CD4-positive, alpha-beta T cell treated with Interleukin-17A for 1 hour (primary cell): ENCODE measurements around the gene RCVRN.

Experiments used
- DNase-seq: peaks from one replicate; pipeline ENCODE4 v3.0.0-alpha.2; 2020

Gene RCVRN

DNA sequence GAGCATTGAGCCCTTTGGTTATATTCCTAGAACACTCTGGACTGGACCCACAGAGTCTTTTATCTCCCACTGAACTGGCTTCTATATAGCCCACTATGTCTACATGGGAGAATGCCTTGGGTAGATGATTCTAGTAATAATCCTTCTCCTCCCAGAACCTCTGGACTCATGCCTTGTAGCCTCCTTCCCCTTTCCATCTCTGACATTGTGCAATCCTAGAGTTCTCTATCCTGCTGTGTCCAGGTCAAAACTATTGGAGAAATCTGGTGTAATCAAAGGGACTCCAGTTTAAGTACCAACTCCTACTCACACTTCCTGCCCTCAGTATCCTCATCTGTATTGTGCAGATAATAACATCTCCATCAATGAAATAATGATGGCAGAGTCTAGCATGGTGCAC, 9.1 kb downstream of the RCVRN start:
- no peak for DNase-seq

DNA sequence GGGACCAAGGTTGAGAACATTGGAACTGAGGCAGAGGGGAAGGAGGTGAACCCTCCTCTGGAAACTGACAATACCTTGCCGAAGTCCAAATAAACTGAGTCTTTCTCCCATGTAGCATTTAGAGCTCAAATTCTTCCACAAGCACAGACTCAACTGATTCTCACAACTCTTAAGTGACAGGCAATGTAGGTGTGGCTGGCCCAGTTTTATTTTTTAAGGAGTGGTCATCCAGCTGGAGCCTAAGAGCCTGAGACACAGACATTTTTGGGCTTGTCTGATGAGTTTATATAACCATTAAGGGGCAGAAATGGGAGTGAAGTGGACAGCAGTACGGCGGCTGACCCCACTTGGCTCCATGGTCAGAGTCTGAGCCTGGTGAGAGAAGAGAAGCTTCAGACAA, 10.8 kb downstream of the RCVRN start:
- no peak for DNase-seq

DNA sequence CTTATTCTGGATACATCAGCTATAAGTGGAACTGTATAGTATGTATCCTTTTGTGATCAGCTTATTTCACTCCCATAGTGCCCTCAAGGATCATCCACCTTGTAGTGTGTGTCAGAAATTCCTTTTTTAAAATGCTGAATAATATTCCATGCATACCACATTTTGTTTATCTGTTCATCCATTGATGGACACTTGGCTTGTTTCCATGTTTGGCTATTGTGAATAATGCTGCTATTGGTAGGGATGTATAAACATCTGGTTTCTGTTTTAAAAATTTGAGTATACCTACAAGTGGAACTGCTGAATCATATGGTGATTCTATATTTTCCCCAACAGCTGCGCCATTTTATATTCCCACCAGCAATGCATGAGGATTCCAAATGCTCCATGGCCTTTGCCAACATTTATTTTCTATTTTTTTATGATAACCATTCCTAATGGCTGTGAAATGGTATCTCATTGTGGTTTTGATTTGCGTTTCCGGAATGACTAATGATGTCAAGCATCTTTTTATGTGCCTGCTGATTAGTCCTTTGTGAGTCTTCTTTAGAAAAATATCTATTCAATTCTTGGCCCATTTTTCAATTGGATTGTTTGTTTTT, 11.6 kb downstream of the RCVRN start:
- no peak for DNase-seq

DNA sequence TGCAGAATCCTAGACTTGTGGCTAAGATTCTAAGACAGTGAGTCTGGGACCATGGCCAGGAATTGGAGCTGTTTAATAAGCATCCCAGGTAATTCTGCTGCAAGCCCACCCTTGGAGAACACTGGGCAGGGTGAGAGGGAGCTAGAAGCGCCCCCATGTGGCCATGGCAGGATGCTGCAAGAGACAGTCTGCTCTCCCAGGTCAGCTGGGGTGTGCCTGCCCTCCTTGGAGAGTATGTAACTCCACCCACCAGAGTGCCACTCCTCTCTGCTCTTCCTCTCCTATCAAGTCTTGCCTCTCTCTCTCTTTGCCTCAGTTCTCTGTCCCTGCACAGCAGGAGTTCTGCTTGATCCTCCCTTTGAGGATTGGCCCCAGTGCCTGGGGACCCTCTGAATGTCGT, 14.9 kb downstream of the RCVRN start:
- DNase-seq, result no peak

DNA sequence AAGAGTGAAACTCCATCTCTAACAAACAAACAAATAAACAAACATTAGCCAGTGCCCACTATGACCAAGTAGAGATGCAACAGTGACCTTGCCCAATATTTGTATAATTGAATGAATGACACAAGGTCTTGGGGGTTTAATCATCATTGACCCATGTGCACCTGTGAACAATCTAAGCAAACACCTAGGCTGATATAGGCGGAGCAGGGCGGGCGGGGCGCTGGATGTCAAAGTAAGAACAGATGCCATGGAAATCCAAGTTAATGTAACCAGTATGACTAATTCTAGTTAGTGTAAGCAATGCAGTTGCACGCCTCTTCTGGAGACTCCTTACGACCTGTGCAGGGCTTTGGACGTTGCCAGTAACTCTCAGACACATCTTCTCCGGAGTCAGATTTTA, 17.6 kb downstream of the RCVRN start:
- no peak for DNase-seq

DNA sequence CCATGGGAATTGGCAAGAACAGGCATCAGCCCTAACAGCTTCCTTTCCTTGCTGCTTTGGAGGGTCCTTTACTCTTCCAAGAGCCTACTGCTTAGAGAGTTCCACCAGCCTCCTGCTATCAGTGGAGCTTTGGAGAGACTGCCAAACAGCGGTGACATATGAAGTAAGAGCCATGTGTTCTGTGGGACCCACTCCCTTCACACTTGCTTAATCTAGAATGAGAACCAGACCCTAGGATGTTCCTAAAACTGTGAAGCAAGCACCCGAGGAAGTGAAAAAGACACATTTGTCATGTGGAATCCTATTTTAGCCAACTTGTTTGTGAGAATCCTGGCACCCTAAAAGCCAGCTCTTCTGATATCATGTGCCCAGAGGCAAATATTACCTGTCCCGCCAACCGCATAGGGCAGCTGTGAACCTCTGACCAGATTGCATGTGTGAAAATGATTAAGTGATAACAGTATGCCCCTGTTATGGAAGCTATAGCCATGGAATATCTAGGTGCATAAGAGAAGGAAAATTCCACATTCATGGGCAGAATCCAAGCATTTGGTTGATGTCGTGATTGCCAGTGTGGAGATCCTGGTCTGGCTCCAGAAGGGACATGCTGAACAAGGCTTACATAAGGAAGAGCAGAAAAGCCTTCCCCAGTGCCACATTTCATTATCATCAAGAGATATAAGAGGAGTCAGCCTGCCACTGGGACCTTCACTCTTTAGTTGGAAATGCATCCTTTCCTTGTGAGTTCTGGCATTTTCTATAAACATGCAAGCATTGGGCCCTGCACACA, 18.7 kb downstream of the RCVRN start:
- no peak for DNase-seq

DNA sequence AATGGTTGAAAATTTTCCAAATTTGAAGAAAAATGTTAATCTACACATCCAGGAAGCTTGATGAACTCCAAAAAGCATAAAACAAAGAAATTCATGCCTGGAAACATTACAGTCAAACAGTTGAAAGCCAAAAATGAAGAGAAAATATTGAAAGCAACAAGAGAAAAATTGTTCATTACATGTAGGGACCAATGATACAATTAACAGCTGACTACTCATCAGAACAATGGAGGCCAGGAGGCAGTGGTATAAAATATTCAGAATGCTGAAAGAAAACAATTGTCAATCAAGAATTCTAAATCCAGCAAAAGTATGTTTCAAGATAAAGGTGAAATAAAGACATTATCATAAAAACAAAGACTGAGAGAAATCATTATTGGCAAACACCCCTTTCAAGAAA, 21.6 kb downstream of the RCVRN start:
- DNase-seq, result no peak

DNA sequence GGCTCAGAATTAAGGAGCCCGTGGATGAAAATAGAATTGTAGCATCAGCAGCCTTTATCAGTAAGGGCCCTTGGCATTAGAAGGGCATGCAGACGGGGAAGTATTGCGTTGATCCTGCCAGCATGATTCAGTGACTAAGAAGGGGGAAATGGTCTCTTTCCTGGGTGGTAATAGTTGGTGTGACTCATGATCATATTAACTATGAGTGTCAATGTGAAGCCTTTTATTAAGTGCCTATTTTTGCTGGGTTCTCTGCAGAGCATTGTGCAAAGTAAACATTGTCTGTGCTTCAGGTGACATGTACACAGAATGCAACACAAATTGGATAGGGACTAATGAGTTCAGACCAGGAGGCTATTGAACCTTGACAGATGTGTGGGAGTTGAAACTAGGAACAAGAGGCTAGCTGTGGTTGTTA, 24.5 kb downstream of the RCVRN start:
- DNase-seq, result no peak

DNA sequence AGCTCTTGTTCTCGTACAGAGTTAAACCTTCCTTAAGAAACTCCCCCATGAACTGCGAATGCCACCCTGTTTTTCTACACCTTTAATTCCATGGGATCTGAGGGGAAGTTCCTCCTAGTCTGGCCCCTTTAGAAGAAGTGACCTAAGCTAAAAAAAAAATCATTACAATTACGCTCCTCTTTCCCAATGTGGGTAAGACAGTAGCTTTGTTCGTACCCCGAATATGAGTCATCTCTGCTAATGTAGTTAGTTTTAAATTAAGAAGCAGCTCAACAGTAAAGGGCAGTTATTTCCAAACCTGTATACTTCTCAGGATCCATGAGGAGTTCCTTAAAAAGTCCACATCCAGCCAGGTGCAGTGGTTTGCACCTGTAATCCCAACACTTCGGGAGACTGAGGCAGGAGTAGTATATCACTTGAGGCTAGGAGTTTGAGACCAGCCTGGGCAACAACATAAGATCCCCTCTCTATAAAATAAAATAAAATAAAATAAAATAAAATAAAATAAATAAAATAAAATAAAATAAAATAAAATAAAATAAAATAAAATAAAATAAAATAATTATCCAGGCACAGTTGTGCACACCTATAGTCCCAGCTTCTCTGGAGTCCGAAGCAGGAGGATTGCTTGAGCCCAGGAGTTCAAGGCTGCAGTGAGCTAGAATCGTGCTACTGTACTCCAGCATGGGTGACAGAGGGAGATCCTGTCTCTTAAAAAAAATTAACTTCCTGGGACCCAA, 26.1 kb downstream of the RCVRN start:
- no peak for DNase-seq

DNA sequence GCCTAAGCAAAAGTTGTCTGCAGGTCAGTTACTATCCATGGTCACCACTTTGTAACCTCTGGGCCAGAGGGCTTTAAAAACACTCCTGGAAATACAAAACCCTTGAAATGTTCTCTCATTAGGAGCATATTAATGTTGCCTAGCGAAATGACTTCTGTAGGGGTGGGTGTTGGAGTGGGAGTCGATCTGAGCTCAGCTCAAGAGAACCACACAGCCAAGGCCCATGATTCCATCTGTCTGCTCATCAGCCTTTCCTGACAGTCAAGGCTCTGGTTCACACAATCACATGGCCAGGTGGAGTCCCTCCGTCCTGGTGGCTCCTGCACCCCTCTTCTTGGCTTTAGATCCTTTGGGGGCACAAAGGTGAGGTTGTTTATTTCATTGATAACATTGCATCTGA, 26.7 kb downstream of the RCVRN start:
- no peak for DNase-seq

DNA sequence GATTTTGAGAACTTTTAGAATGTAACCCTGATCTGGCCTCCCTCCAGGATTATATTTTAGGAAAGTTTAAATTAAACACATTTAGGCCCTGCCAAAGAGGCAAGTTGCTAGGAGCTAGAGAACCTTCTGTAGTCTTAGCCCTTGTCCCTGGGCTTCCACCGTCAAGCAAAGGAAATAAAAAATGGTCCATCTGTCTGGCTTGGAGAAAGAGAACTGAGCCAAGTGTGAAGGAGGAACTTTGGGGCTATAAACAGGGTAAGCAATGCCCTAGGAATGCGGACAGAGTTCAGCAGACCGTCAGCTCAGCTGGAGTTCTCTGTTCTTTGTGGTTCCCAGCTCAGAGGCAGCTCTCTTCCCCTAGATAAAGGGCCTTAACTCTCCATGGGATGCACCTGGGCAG, 29.6 kb downstream of the RCVRN start:
- no peak for DNase-seq

DNA sequence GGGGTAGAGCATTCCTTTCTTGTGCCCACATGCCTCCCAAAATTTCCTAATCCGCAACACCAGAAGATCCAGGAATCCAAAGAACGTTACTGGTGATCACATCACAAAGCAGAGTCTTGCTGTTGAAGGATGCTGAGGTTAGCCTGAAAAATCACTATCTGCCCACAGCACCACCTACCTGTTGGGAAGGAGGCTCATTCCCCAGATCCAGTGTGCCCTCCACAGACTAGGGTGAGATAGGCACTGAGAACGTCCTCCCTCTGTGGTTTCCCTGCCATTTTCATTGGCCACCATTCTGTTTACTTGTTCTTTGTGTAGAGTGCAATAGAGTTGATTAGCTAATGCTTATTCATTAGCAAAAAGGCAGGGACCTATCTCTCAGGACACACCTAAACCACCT, 30.3 kb downstream of the RCVRN start:
- no peak for DNase-seq

DNA sequence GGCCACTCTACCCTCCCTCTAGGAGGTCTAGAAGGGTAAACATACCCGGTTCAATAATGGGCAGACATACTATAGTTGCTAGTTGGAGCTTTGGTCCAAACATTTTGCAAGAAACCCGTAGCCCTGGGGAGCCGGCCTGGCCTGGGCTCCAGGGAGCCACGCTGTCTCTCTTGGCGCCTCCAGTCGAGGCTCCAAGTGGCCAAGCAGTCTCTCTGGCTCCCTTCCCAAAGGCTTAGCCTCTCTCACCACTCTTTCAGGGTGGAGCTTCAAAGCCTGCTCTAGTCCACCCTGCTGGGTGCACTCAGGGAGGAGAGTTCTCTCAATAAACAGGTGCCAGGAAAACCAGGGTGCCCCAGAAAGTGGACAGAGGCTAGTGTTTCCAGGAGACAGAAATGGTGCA, 32.2 kb downstream of the RCVRN start:
- DNase-seq, result no peak

DNA sequence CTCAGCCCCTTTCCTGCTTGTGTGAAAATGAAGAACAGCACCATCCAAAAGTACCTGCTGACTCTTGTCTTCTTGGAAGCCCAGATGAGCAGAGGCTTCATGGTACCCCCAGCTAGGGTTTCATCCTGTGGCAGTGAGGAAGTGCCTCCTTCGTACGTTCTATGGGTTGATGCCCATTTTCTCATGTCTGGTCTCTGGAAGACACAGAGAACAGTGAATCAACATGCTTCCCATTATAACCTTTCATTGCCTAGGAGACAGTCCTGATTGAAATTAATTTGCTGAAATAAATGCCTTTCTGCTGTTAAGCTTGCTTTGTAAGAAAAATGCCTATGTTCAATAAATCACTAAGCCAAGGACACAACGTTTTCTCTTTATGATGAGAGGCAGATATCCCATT, 36.5 kb downstream of the RCVRN start:
- no peak for DNase-seq

DNA sequence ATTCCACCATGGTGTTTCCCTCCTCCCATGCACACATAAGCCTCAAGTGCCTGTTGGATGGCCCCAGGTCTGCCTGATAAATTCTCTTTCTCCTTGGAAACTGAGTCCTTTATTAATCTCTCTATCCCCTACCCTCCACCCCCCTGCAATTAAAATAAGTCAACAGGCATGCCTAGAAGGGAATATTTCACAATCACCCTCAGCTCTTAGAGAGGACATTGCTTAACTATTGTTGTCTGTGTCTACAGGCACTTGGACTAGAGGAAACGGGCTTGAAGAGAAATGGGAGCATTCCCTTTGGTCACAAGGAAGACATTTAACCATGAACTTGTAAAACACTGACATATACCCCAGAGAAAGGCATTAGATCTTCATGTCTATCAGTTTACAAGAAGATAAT, 39.5 kb downstream of the RCVRN start:
- DNase-seq, result no peak

DNA sequence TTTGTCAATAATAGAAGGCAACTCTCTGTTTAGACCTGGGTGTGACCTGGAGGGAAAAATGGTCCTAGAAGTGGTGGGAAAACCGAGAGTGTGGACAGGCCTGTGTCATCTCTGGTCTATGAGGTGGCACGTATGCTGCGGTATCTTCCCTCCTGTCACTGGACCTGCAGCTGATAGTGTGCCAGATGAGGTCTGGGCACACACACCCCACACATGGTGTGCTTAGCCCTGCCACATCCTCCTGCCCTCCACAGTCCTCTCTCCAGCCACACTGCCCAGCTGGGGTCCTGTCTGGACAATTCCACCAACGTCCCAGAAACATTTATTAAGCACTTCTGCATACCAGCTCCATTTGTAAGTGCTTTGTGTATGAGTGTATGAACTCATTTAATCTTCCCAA, 42.1 kb downstream of the RCVRN start:
- no peak for DNase-seq

DNA sequence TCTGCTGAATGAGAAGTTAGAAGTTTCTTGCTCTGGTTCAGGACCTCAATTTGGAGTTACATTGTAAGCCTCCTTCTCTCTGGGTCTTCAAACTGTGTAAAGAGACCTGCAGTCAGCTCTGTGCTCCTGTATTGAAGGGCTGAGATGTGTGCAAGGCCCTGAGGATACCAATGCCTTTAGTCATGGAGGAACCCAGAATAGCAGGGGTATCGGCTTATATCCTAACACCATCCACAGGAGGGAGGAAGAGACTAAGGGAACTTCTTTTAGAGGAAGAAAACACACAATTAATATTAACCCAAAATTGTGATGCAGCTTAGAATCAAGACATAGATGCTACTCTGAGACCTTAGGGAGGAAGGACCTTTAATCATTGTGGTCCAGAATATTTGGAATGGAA, 42.9 kb downstream of the RCVRN start:
- DNase-seq, result no peak

DNA sequence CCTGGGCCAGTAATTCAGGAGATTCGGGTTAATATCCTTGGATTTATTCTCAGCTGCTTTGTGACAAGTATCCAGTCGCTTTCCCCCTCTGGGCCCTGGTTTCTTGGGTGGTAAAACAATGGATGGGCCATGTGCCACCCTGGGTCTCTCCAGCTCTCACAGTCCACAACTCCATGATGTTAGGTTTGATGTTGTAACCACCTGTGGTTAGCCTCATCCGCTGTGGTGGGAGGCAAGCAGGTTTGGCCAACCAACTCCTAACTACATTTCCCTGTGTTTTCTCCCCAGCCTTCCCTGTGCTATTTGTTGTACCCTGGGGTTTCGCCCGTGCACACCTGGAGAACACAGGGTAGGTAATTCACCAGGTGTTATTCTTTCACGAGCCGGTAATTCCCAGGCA, 44.2 kb downstream of the RCVRN start:
- DNase-seq, result no peak

DNA sequence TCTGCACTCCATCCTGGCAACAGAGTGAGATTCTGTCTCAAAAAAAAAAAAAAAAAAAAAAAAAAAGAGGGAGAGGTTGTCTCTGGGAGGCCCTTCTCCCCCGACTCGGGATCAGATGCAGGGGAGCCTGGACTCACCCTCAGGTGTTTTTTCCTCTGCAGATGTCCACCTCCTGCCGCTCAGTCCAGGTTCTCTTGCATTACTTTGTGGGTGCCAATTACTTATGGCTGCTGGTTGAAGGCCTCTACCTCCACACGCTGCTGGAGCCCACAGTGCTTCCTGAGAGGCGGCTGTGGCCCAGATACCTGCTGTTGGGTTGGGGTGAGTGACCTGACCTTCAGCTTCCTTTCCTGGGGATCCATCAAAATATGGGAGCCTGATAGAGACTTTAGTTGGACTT, 45.3 kb downstream of the RCVRN start:
- no peak for DNase-seq

DNA sequence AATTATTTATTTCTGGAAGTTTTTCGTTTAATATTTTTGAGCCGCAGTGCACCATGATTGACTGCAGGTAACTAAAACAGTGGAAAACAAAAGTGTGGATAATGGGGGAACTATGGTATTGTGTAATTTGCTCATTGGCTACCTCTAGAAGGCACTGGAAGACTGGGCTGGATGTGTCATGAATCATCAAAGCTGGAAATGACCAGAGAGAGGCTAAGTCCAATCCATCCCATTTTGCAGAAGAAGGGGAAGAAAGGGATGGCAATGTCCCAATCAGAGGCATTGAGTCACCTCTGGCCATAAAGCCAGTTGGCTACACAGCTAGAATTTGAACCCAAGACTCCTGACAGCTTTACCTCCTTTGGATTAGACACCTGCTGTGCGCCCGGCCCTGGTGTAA, 50.0 kb downstream of the RCVRN start:
- DNase-seq, result no peak

DNA sequence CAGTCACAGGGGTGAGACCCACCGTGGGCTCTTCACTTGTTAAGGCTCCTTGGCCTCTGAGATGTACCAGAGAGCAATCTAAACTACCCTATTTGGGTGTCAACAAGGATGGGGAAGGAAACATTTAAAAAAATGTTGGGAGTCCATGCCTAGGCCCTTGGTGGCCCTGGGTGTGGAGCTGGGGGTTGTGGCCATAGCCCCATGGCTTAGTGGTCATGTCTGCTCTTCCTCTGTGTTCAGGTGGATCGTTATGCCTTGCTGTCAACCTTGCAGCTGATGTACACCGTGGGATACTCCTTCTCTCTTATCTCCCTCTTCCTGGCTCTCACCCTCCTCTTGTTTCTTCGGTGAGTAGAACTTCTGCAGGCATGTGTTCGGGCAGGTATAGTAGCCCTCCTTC, 50.8 kb downstream of the RCVRN start:
- DNase-seq, result no peak

DNA sequence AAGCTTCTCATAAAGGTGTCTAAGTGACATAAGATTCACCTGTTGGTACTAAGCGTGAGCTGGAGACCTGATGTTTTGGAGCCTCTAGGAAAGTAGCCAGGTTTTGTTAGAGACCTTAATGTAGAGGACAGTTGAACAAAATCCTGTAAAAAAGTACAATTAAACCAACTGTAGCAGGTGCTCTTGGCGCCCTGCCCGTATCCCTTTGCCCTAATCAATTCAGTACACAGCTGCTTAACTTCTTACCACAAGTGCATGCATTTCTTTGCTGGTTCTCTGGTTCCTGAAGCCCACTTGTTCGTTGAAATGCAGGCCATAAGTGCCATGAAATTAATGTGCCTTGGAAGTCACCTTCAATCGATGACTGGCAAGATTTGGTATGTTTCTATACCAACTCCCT, 54.9 kb downstream of the RCVRN start:
- no peak for DNase-seq
